CD4-positive, alpha-beta T cell treated with Interleukin-6 at 100 ng/mL for 8 hours (primary cell): Measurements from ENCODE around the gene MUC5AC.
"Not testable (repeated sequence)": the region's sequence is repeated elsewhere in the genome, so short reads cannot be mapped to it uniquely, and the experiment has no call there.

Source experiments
- DNase-seq: peaks from one replicate; pipeline ENCODE4 v3.0.0-alpha.2; 2020; ENCODE audit warnings: mixed read lengths, low spot score

MUC5AC gene, protein sequence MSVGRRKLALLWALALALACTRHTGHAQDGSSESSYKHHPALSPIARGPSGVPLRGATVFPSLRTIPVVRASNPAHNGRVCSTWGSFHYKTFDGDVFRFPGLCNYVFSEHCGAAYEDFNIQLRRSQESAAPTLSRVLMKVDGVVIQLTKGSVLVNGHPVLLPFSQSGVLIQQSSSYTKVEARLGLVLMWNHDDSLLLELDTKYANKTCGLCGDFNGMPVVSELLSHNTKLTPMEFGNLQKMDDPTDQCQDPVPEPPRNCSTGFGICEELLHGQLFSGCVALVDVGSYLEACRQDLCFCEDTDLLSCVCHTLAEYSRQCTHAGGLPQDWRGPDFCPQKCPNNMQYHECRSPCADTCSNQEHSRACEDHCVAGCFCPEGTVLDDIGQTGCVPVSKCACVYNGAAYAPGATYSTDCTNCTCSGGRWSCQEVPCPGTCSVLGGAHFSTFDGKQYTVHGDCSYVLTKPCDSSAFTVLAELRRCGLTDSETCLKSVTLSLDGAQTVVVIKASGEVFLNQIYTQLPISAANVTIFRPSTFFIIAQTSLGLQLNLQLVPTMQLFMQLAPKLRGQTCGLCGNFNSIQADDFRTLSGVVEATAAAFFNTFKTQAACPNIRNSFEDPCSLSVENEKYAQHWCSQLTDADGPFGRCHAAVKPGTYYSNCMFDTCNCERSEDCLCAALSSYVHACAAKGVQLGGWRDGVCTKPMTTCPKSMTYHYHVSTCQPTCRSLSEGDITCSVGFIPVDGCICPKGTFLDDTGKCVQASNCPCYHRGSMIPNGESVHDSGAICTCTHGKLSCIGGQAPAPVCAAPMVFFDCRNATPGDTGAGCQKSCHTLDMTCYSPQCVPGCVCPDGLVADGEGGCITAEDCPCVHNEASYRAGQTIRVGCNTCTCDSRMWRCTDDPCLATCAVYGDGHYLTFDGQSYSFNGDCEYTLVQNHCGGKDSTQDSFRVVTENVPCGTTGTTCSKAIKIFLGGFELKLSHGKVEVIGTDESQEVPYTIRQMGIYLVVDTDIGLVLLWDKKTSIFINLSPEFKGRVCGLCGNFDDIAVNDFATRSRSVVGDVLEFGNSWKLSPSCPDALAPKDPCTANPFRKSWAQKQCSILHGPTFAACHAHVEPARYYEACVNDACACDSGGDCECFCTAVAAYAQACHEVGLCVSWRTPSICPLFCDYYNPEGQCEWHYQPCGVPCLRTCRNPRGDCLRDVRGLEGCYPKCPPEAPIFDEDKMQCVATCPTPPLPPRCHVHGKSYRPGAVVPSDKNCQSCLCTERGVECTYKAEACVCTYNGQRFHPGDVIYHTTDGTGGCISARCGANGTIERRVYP (N-terminal part only)

DNA sequence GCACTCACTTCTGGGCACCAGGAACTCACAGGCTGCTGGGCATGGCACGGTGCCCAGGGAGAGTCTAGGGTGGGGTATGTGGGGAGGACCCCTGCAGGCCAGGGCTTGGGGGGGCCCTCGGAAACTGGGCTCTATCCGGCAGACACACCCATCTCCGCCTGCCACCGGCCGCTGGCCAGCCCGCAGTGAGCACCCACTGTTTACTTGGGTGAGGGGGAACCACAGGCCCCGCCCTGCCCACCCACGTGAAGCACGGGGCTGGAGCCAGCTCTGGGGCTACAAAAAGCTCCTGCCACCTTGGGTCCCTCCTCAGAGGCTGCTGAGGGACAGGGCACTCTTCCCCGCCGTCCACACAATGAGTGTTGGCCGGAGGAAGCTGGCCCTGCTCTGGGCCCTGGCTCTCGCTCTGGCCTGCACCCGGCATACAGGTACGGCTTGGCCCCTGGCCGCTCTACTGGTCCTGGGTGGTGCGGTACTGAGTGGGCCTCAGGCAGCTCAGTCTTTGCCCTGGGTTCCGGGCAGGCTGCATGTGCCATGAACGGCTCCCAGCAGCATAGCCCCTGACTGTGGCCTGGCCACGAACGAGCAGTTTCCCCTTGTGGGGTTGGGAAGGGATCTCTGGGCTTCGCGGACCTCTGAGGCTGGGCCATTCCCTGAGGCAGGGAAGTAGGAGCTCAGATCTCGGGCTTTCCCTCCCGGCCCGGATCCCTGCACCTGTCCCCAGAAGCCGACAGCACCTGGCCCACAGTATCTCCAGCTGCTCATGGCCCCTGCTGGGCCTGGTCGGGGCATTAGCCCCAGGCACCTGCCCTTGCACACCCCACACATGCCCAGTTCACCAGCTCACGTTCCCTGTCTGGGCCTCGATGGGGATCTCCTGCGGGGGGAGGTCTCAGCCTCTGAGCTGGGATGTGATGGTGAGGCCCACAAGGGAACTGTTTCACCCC, at the start of gene MUC5AC:
Gene MUC5AC (plus strand): TSS at position 309 of the 947 bp plus-strand sequence. CDS start 47 bp downstream, at position 356.
- no peak for DNase-seq

DNA sequence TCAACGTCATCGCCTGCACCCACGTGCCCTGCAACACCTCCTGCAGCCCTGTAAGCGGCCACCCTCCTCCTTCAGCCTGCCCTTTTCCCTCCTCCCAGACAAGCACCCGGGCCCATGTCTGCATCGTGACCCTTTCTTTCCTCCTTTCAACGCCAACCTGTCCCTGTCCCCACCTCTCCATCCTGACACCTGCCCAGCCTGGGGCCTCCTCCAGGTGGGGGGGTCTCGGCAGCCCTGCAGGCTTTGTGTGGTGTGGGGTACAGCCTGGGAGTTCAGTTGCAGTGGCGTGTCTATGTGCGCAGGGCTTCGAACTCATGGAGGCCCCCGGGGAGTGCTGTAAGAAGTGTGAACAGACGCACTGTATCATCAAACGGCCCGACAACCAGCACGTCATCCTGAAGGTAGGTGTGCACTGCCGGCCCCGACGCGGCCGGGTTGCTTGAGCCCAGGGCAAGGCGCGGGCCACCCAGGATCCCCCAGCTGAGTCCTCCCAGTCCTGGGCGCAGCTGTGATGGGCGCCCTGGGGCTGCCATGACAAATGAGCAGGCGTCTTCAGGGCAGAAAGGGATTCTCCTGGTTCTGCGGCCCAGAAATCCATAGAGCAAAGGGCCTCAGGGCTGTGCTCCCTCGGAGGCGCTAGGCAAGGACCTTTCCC, 49.4 kb upstream of the MUC5AC start:
- no peak for DNase-seq

DNA sequence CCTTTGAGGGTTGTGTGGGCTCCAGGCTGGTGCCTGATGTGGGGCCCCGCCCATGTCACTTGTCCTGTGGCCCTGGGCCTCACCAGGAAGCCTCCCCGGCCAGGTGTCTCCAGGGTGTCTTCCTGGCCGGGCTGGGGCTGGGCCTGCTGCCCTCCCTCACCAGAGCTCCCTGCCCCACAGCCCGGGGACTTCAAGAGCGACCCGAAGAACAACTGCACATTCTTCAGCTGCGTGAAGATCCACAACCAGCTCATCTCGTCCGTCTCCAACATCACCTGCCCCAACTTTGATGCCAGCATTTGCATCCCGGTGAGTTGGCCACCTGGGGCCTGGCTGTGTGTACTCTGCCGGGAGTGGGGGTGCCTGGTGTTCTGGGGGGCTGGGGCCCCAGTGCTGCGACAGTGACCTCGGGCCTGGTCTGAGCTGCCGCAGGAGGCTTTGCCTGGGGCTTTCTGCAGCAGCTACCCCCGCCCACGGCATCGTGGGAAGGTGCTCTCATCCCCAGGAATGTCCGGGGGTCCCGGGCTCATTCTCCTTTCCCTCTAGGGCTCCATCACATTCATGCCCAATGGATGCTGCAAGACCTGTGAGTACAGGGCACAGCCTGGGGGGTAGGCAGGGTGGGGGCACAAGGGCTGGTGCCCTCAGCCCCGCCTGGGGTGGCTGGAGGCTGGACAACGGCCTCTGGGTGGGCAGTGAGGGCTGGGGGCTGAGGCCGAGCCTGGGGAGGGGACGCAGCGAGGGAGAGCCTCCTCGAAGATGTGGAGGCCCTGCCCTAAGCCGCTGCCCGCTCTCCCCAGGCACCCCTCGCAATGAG, 48.4 kb upstream of the MUC5AC start:
- no peak for DNase-seq

DNA sequence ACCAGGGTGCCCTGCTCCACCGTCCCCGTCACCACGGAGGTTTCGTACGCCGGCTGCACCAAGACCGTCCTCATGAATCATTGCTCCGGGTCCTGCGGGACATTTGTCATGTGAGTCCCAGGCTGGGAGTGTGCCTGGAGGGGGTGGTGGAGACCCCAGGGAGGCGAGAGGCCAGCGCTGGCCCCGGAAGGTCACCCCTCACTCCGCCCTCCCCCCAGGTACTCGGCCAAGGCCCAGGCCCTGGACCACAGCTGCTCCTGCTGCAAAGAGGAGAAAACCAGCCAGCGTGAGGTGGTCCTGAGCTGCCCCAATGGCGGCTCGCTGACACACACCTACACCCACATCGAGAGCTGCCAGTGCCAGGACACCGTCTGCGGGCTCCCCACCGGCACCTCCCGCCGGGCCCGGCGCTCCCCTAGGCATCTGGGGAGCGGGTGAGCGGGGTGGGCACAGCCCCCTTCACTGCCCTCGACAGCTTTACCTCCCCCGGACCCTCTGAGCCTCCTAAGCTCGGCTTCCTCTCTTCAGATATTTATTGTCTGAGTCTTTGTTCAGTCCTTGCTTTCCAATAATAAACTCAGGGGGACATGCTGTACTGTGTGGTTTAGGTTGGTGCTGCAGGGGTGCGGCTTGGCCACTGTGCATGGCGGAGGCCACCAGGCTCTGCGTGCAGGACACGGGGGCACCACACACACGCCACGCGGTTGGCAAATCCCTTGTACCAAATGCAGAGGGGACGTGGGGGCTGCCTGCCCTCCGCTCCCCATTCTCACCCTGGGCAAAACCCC, 47.6 kb upstream of the MUC5AC start:
- DNase-seq, result no peak

DNA sequence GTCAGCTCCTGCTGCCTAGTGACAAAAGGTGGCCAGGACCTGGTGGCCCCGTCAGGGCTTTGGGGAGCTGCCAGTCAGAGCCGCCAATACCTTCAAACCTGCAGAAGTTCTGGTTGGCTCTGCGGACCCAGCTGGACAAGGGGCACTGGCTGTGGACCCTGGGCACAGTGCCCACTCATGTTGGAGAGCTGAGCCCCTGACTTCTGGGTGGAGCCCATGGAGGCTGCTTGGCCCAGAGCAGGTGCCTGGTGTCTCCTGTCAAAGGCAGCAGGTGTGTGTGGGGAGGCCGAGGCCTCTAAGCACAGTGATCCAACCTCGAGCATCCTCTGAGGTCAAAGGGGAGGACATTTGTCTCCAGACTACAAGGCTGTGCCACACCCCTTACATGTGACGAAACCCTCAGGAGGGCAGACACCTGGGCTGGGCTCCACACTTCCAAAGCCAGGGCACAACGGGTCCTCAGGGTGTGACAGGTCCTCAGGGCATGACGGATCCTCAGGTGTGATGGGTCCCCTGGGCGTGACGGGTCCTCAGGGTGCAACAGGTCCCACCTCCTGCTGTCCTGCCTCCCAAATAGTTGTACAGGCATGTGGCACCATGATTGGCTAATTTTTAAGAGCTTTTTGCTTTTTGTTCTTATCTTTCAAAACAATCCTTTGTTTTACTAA, 46.1 kb upstream of the MUC5AC start:
- no peak for DNase-seq

DNA sequence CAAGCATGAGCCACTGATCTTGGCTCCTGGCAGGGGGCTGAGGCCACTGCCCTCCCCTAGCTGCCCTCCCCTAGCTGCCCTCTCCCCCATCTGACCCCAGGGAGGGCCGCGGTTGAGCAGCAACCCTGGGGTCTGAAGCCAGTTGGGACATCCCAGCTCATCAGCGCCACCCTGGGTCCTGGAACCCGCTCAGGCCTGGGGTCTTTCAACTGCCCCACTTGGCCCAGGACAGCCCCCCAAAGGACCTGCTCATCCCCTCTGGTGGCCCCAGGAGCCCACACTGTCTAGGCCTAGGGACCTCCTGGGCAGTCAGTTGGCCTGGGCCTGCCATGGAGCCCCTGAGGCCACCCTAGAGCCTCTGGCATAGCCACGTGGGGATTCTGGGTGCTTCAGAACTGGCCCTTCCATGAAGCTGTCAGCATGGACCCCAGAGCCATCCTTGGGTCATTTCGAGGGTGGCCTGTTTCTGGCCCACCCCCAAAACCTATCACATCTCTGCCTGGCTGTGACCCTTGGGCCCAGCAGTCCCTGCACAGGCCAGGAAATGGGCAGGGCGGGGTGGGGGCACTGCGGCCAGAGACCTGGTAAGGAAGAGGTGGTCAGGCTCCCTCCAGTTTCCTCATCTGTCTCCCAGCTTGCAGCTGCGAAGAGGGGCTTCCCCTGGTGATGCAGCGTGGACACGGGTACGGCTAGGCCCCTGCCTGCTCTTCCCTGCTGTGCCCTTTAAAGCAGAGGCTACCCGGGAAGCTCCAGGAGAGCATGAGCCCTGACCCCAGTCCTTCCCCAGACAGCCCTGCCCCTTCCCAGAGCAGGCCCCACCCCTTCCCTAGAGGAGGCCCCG, 45.2 kb upstream of the MUC5AC start:
- DNase-seq, result no peak

DNA sequence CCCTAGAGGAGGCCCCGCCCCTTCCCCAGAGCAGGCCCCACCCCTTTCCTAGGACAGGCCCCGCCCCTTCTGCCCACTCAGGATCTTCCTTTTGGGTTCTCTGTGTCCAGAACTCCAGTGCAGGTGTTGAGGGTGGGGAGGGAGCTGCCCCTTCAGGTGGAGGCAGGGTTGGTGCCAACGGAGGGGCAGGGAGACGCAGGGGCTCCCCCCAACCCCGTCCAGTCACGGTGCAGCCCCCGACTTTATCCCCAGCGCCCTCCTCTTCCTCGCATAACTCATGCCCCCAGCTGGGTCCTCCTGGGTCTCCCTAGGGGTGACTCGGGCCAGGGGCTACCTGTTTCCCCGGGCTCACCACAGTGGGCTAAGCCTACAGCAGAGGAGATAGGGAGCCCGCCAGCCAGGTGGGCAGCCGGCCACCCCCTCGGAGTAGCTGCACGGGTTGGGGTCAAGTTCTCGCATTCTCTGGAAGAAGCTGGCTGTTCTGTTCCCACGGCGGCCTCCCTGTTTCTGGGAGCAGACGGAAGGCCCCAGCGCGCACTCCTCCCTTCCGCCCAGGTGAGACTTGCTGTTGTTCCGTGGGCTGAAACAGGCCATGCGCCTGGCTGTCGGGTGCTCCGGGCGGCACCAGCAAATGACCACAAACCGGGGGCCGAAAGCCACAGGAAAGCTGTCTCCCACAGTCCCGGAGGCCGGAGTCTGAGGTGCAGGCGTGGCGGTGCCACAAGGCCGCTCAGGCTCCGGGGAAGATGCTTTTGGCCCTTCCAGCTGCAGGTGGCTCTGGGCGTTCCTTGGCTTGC, 44.1 kb upstream of the MUC5AC start:
- no peak for DNase-seq

DNA sequence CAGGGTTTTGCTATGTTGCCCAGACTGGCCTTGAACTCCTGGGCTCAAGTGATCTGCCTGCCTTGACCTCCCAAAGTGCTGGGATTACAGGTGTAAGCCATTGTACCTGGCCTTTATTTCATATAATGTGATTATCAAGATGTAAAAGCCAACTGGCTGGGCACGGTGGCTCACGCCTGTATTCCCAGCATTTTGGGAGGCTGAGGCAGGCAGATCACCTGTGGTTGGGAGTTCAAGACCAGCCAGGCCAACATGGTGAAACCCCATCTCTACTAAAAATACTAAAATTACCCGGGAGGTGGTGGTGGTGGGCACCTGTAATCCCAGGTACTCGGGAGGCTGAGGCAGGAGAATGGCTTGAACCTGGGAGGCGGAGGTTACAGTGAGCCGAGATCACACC, 42.5 kb upstream of the MUC5AC start:
- not testable (repeated sequence) for DNase-seq

DNA sequence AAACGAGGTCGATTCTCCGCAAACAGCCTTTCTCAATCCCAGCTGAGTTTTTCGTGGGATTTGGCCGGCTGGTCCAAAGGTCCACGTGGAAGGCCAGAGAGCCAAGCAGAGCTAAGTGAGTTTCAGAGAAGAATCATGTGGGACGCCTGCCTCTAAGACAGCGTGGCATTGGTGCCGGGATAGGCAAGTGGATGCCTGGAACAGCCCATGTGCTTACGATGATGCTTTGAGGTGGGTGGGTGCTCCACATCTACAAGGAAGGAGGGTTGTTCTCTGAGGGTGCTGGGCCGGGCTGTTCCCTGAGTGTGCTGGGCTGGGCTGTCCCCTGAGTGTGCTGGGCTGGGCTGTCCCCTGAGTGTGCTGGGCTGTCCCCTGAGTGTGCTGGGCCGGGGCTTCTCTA, 41.6 kb upstream of the MUC5AC start:
- DNase-seq, result no peak

DNA sequence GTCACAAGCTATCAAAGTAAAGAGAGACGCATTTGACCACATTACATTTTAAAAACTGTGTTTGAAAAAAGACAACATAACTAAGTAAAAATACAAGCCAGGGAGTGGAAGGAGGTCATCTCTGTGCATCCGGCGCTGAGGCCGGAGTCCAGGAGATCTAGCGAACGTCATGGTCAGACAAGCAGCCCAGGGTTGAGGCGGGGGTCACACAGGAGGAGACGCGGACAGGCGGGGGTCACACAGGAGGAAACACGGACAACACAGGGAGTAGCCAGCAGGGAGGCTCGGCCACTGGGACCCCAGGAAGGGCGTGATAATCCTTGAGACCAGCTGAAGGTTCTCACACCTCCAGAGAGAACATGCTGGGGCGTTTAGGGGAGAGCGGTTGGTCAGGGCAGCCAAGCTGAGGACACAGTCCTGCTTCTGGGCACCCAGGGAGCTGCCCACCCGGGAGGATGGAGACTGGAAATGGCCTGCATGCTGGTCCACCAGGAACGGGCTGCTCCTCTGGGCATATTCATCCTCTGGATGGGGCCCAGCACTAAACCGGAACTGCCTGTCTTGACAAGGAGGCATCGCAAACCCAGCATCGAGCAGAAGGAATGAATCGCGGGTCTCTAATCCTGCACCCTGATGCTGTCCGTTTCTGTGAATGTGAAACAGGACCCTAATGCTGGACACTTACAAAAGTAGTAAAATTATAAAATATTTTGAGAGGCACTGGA, 40.9 kb upstream of the MUC5AC start:
- DNase-seq, result no peak

DNA sequence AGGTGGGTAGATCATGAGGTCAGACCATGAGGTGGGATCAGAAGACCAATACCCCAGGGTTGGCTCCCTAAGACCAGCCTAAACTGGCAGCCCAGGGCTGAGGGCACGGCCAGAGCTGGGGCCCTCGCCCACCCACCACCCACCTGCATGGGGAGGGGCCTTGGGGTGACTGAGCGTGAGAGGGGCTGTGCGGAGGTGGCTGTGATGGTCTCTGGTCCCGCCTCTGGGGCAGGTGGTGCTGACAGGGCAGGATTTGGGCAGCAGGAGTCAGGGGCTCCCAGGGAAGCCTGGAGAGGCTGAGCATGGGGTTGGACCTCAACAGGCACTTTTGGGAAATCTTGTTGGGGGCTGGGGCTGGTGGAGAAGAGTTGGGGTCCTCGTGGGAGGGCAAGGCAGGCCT, 39.8 kb upstream of the MUC5AC start:
- DNase-seq, result no peak

DNA sequence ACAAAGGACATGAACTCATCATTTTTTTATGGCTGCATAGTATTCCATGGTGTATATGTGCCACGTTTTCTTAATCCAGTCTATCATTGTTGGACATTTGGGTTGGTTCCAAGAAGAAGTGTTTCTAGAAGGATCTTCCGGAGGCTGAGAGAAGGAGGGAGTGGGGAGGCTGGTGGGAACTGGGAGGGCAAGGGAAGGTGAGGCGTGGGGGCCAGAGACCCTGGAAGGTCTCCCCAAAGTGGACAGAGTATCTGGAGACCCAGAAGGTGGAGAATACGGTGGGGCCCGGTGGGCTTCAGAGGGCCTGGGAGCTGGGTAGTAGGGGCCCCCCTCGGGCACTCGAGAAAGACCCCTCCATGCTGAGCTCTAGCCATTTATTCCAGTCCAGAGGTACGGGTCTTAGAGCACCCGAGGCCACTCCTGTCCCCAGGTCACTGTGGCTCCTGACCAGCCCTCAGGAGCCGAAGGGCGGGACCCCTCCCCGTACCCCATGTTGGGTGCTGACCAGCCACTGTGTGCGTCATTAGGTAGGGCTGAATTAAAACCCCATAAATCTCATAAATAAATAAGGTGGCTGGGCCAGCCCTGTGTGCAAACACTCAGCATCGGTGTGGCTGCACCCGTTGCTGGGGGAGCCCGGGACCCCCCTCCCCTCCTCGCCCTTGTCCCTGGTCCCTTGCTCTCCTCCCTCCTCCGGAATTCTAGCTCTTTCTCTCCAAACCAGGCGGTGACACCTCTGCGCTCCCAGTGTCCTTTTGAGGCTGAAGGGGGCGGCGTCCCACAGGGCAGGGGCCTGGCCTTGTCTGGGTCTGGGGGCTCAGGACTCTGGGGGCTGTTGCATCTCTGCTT, 38.8 kb upstream of the MUC5AC start:
- DNase-seq, result no peak

DNA sequence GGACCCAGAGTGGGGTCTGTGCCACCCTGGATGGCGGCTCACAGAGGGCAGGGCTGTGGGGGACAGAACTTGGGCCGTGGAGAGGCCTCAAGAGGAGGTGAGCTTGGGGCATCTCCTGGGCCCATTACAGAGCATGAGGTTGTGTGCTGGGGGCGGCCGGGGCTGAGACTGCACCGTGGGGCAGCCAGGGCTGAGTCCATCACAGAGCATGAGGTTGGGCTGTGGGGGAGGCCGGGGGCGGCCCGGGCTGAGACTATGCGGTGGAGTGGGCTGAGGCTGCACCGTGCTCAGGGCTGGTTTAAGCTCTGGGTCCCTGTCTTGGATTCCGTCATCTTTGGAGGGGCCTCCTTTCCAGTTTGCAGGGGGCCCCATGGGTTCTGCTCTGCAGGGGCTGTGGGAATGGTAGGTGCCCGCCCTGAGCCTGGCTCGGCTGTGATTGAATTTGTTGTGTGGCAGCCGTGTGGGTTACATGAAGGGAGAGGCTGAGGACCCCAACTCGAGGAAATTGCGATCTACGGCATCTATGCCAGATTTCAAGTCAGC, 38.1 kb upstream of the MUC5AC start:
- DNase-seq, result no peak

DNA sequence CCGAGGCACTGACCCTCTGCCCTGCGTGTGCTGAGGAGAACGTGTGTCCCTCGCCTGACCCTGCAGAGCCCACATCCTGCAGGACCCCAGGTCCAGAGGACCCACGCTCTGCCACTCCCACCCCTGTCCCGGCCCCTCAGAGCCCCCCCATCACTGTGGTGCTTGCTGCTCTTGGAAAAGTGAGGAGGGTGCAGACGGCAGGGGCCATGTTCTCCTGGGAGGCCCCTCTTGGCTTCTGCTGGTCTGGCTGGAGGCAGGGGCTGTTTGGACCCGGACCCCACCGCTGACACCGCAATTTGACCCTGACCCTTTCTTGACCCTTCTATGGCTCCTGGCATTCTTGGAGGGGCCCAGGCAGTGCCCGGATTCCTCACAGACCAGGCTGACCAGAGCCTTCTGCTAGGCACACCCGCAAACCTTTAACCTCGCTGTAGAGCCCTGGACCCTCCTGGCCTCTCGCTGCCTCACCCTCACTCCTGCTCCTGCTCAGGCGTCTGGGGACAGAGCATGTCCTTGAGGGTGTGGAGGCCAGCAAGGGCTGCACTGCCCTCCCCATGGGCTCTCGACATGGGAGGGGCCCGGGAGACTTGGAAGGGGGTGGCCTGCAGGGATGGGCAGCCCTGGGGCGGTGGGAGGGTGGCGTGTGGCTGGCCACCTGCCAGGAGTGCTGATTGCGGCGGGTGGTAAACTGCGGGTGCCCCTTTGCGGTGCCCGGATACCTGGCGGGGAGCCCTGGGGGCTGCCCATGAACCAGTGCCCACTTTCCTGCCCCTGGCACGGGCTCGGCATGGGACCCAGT, 37.0 kb upstream of the MUC5AC start:
- no peak for DNase-seq
